Ishikawa (cell line): ENCODE measurements around the gene KNDC1.

Experiments used
- CEBPB ChIP-seq: IDR thresholded peaks from 2 replicates; pipeline ENCODE4 v1.6.1; 2012
- CREB1 ChIP-seq: IDR thresholded peaks from 2 replicates; pipeline ENCODE4 v1.6.1; 2012; ENCODE audit warnings: low read depth
- EGR1 ChIP-seq: IDR thresholded peaks from 2 replicates; pipeline ENCODE4 v1.6.1; 2012
- EP300 ChIP-seq: IDR thresholded peaks from 2 replicates; pipeline ENCODE4 v1.6.1; 2012; ENCODE audit warnings: borderline replicate concordance
- FOXM1 ChIP-seq: IDR thresholded peaks from 2 replicates; pipeline ENCODE4 v1.6.1; 2012; ENCODE audit warnings: low read depth, borderline replicate concordance
- MAX ChIP-seq: IDR thresholded peaks from 2 replicates; pipeline ENCODE4 v1.6.1; 2012
- NFIC ChIP-seq: IDR thresholded peaks from 2 replicates; pipeline ENCODE4 v1.6.1; 2012
- RAD21 ChIP-seq: IDR thresholded peaks from 2 replicates; pipeline ENCODE4 v1.6.1; 2012; ENCODE audit warnings: low read depth
- REST ChIP-seq: IDR thresholded peaks from 2 replicates; pipeline ENCODE4 v1.6.1; 2012; ENCODE audit warnings: low read depth, mild to moderate bottlenecking
- TAF1 ChIP-seq: IDR thresholded peaks from 2 replicates; pipeline ENCODE4 v1.6.1; 2012; ENCODE audit warnings: low read depth, mild to moderate bottlenecking
- TCF12 ChIP-seq: IDR thresholded peaks from 2 replicates; pipeline ENCODE4 v1.6.1; 2012; ENCODE audit warnings: low read depth
- TEAD4 ChIP-seq: IDR thresholded peaks from 2 replicates; pipeline ENCODE4 v1.6.1; 2012
- USF1 ChIP-seq: IDR thresholded peaks from 2 replicates; pipeline ENCODE4 v1.6.1; 2012
- YY1 ChIP-seq: IDR thresholded peaks from 2 replicates; pipeline ENCODE4 v1.6.1; 2012; ENCODE audit warnings: low read depth
- ZBTB7A ChIP-seq: IDR thresholded peaks from 2 replicates; pipeline ENCODE4 v1.6.1; 2012; ENCODE audit warnings: low read depth

Gene KNDC1

GRCh38 chr10:133198206-133198605 is 38.2 kb downstream of the KNDC1 start:
- TF ChIP-seq TAF1 (no peak), REST (no peak), EGR1 (no peak), RAD21 (no peak), TCF12 (no peak), YY1 (no peak), TEAD4 (no peak), NFIC (no peak), FOXM1 (no peak), USF1 (no peak), CREB1 (no peak), ZBTB7A (no peak), CEBPB (no peak), MAX (no peak), EP300 (no peak)

DNA sequence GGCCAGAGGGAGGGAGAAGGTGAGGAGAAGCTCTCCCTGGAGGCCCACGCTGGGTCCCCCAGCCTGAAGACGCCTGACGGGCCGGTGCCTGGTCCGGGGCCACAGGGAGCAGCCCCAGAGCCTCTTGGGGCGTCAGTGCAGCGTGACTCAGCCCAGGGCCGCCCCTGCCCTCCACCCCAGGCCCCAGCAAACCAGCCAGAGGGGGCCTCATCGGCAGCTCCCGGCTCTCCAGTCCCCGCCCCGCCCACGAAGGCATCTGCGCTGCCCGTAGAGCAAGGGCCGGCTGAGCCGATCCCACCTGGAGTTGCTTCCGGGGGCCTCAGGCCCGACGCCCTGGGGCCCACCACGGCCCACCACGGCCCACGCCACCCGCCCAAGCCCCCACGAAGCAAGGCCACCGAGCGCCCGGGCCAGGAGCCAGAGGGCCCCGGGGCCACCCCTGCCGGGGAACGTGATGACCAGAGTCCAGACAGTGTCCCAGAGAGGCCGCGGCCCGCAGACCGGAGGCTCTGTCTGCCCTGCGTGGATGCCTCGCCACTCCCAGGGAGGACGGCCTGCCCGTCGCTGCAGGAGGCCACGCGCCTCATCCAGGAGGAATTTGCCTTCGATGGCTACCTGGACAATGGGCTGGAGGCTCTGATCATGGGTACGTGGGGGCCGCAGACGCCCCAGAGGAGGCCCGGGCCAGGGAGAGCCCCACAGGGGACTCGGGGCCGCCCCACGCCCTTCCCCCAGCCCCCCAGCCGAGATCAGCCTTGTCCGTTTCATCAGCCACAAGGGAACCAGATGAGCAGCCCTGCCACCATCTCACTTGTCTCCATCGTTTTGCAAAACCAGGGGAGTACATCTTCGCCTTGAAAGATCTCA is 38.8 kb downstream of the KNDC1 start:
- no peak for TF ChIP-seq NFIC
- no peak for TF ChIP-seq YY1
- TF ChIP-seq MAX, result 0 out of 2 replicates have a peak, but pooled peaks have one; percentile 22
- TF ChIP-seq EP300, result no peak
- no peak for TF ChIP-seq CREB1
- no peak for TF ChIP-seq REST
- TF ChIP-seq USF1, result no peak
- TF ChIP-seq RAD21, result no peak
- TF ChIP-seq TCF12, result no peak
- peak; percentile 29; the same call in 1 of the 2 replicates for TF ChIP-seq TEAD4
- TF ChIP-seq EGR1, result no peak
- no peak for TF ChIP-seq FOXM1
- no peak for TF ChIP-seq TAF1
- no peak for TF ChIP-seq ZBTB7A
- no peak for TF ChIP-seq CEBPB

GRCh38 chr10:133199488-133199885 is 39.5 kb downstream of the KNDC1 start:
- no peak for TF ChIP-seq USF1
- no peak for TF ChIP-seq NFIC
- TF ChIP-seq EGR1, result no peak

DNA sequence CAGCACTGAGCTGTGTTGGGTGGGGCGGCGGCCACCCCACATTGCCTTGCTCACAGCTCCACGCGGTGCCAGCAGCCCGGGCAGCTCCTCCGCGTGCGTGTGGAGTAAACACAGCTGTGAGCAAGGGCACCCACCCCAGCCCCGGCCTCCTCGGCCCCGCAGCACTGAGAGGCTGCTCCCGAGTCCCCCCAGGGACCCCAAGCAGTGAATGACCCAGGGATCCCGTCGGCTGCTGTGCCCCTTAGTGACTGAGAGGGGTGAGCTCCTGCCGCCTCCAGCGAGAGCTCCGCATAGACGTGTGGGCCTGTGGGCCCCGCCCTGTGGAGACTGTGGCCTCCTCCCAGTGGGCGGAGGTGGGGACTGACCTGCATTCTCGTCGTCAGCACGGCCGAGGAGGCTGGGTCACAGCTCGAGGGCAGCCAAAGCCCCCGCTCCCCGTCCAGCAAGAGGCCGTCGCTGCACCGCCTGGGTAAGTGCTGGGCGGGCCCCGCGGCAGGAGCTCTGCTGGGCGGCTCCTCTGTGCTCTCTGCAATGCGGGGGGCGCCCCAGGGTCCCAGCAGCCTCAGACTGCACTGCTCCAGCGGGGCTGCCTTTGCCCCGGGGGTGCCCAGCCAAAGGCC is 40.1 kb downstream of the KNDC1 start:
- peak; percentile 8; the same call in 1 of the 2 replicates for TF ChIP-seq ZBTB7A
- no peak for TF ChIP-seq FOXM1

DNA sequence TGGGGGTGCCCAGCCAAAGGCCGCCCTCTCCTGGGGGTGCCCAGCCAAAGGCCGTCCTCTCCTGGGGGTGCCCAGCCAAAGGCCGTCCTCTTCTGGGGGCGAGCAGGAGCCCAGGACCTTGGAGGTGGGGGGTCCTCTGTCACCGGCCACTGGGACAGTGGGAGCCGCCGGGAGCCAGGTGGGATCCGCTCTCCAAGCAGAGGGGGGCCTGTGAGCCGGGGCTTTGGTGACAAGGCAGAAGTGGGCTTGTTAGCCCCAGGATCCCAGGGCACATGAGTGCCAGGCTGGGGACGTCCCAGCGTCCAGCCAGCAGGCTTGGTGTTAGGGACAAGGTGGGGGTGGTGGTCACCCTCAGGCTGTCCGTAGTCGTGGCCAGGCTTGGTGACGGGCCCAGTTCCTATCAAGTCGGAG is 40.6 kb downstream of the KNDC1 start:
- no peak for TF ChIP-seq NFIC
- TF ChIP-seq TCF12, result no peak
- 0 out of 2 replicates have a peak, but pooled peaks have one; percentile 15 for TF ChIP-seq ZBTB7A
- no peak for TF ChIP-seq USF1
